ENCODE data around the gene FRMD4A. TPM values are rescaled to one million over a fixed set of nuclear protein-coding genes. Genes with fewer than 3 reads are reported as not detected.
"Not testable (repeated sequence)": the region's sequence is repeated elsewhere in the genome, so short reads cannot be mapped to it uniquely, and the experiment has no call there.

The FRMD4A gene
- polyA plus RNA-seq, 1 of the 3 experiments (the other 2 are of a cell fraction) = 37.7 TPM

DNA sequence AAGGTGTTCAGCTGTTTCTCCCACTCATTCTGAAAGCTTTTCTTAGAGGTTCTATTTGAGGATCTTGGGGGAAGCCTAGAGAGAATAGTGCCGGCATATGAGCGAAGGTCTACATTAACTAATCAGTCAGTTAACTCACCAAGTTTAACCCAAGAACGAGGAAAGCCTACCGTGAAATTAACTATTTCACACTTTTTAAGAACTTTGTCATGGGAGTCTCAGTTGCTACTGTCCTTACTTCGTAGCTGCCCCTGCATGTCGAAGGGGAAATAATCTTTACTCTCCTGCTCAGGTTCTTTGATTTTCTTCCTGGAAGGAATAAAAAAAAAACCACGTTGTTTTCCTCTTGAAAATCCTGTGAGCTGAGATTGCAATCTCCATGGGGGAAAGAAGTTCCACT, 115.1 kb downstream of the FRMD4A start:
- Histone ChIP-seq H3K4me2 (no peak overlapping the region), H3K27ac (ENCODE audit: low read depth in 2 of 2, low read length in 1 of 2) (no peak overlapping the region), H3K79me2 (ENCODE audit: insufficient read depth) (no peaks in the 10 kb centered on the region), H3K9ac (no peak overlapping the region), H4K20me1 (ENCODE audit: insufficient read depth) (no peaks in the 10 kb centered on the region), H2AFZ (ENCODE audit: low read depth) (no peak overlapping the region), H3K4me1 (ENCODE audit: control insufficient read depth in 1 of 2, insufficient read depth in 2 of 2, low read depth in 1 of 2, low read length in 1 of 2) (no peaks in the 10 kb centered on the region), H3K36me3 (replicated peaks in 1 of 2; ENCODE audit: control insufficient read depth in 1 of 2, insufficient read depth in 2 of 2, low read length in 1 of 2) (no peaks in the 10 kb centered on the region), H3K9me3 (no peaks in the 10 kb centered on the region), H3K4me3 (ENCODE audit: low read depth in 2 of 2, low read length in 1 of 2) (no peak overlapping the region), H3K27me3 (ENCODE audit: insufficient read depth) (no peaks in the 10 kb centered on the region; the same call in 1 of the 2 replicates), H3K9me2 (no peaks in the 10 kb centered on the region), H3F3A (replicated peaks; ENCODE audit: insufficient read depth) (no peaks in the 10 kb centered on the region)
- WGBS (ENCODE audit: low lambda C conversion rate) = 46% methylated on average over 7 of the region's 7 CpGs
- POLR2A ChIA-PET = no interaction called here
- no peak for DNase-seq
- CTCF ChIA-PET = interaction anchor here (1.4 kb wide), 1 partner anchor 15 kb away, joined by 3 read pairs; no protein-coding TSS in a partner anchor
- no peak for TF ChIP-seq MEF2A (IDR thresholded peaks at IDR 0.05; ENCODE audit: borderline replicate concordance, low read depth)
- no peak for TF ChIP-seq USF1 (IDR thresholded peaks at IDR 0.05; ENCODE audit: borderline replicate concordance, low read depth)
- TF ChIP-seq MAX (IDR thresholded peaks at IDR 0.05; ENCODE audit: low read depth) = no peak
- TF ChIP-seq RXRA (IDR thresholded peaks at IDR 0.05; ENCODE audit: borderline replicate concordance, low read depth) = no peak

DNA sequence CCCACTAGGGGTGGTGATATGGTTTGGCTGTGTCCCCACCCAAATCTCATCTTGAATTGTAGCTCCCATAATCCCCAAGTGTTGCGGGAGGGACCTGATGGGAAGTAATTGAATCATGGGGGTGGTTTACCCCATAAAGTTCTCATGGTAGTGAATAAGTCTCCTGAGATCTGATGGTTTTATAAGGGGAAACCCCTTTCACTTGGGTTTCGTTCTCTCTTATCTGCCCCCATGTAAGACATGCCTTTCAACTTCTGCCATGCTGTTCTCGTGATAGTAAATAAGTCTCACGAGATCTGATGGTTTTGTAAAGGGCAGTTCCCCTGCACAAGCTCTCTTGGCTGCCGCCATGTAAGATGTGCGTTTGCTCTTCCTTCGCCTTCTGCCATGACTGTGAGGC, 117.0 kb downstream of the FRMD4A start:
- H2AFZ ChIP-seq (ENCODE audit: low read depth); H3K4me3 ChIP-seq (ENCODE audit: low read depth in 2 of 2, low read length in 1 of 2); H3K4me1 ChIP-seq (ENCODE audit: control insufficient read depth in 1 of 2, insufficient read depth in 2 of 2, low read depth in 1 of 2, low read length in 1 of 2); H3K4me2 ChIP-seq; H3F3A ChIP-seq (replicated peaks; ENCODE audit: insufficient read depth); POLR2A ChIA-PET; H3K9me2 ChIP-seq; H3K9ac ChIP-seq; DNase-seq; H3K79me2 ChIP-seq (ENCODE audit: insufficient read depth); H3K27ac ChIP-seq (ENCODE audit: low read depth in 2 of 2, low read length in 1 of 2); H4K20me1 ChIP-seq (ENCODE audit: insufficient read depth); H3K27me3 ChIP-seq (ENCODE audit: insufficient read depth); H3K36me3 ChIP-seq (replicated peaks in 1 of 2; ENCODE audit: control insufficient read depth in 1 of 2, insufficient read depth in 2 of 2, low read length in 1 of 2); H3K9me3 ChIP-seq: not testable (repeated sequence)
- 57% methylated on average over 7 of the region's 7 CpGs for WGBS (ENCODE audit: low lambda C conversion rate)
- CTCF ChIA-PET = interaction anchor here (0.6 to 2.3 kb wide), 2 partner anchors 13 to 18 kb away, joined by 3 to 8 read pairs; no protein-coding TSS in a partner anchor

DNA sequence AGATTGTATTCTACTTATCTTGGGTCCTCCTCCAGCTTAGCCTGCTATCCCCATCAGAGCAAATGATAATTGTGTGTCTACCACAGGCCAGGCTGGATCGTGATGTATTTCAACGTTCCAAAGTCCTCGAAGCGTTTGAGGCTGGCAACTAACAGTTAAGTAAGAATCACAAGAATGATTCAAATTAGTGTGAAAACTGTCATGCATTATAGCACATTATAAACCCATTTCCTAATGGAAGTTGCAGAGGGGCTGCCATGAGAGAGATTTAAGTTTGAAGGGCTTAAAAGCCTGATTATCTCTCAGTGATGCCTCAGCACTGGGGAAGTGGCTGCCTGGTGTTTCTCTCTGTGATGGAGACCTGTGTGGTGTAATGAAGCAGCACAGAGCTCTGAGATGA, 119.1 kb downstream of the FRMD4A start:
- no peaks in the 10 kb centered on the region for H3K9me2 ChIP-seq
- H3K79me2 ChIP-seq (ENCODE audit: insufficient read depth) = no peaks in the 10 kb centered on the region
- DNase-seq = no peak
- ChIA-PET CTCF (interaction anchor here (1.9 to 2.3 kb wide), 2 partner anchors 15 to 16 kb away, joined by 7 to 8 read pairs; no protein-coding TSS in a partner anchor), POLR2A (no interaction called here)
- H3K4me1 ChIP-seq (ENCODE audit: control insufficient read depth in 1 of 2, insufficient read depth in 2 of 2, low read depth in 1 of 2, low read length in 1 of 2) = no peaks in the 10 kb centered on the region
- no peak overlapping the region for H3K9ac ChIP-seq
- no peaks in the 10 kb centered on the region; the same call in 1 of the 2 replicates for H3K27me3 ChIP-seq (ENCODE audit: insufficient read depth)
- no peak overlapping the region for H3K4me2 ChIP-seq
- H3K4me3 ChIP-seq (ENCODE audit: low read depth in 2 of 2, low read length in 1 of 2) = no peak overlapping the region
- H3K36me3 ChIP-seq (replicated peaks in 1 of 2; ENCODE audit: control insufficient read depth in 1 of 2, insufficient read depth in 2 of 2, low read length in 1 of 2) = no peaks in the 10 kb centered on the region
- no peaks in the 10 kb centered on the region for H3F3A ChIP-seq (replicated peaks; ENCODE audit: insufficient read depth)
- H3K9me3 ChIP-seq = no peaks in the 10 kb centered on the region
- no peak overlapping the region for H2AFZ ChIP-seq (ENCODE audit: low read depth)
- 33% methylated on average over 4 of the region's 4 CpGs for WGBS (ENCODE audit: low lambda C conversion rate)
- no peaks in the 10 kb centered on the region for H4K20me1 ChIP-seq (ENCODE audit: insufficient read depth)
- no peak overlapping the region for H3K27ac ChIP-seq (ENCODE audit: low read depth in 2 of 2, low read length in 1 of 2)
- TF ChIP-seq YY1 (IDR thresholded peaks at IDR 0.05; ENCODE audit: low read depth) (no peak), REST (IDR thresholded peaks at IDR 0.05; ENCODE audit: low read depth, low read length) (no peak), ELF1 (IDR thresholded peaks at IDR 0.05) (no peak), RXRA (IDR thresholded peaks at IDR 0.05; ENCODE audit: borderline replicate concordance, low read depth) (no peak), EZH2phosphoT487 (IDR thresholded peaks at IDR 0.05; ENCODE audit: borderline replicate concordance, low read depth) (no peak), NFIC (IDR thresholded peaks at IDR 0.05; ENCODE audit: borderline replicate concordance) (no peak), MAX (IDR thresholded peaks at IDR 0.05; ENCODE audit: low read depth) (no peak), JUND (IDR thresholded peaks at IDR 0.05) (no peak), MEF2A (IDR thresholded peaks at IDR 0.05; ENCODE audit: borderline replicate concordance, low read depth) (no peak), POLR2AphosphoS5 (IDR thresholded peaks at IDR 0.05; ENCODE audit: low read depth, low read length) (no peak), GATA2 (CRISPR knock-in tag; IDR thresholded peaks at IDR 0.05) (no peak)
- TF ChIP-seq, protein P1, sequence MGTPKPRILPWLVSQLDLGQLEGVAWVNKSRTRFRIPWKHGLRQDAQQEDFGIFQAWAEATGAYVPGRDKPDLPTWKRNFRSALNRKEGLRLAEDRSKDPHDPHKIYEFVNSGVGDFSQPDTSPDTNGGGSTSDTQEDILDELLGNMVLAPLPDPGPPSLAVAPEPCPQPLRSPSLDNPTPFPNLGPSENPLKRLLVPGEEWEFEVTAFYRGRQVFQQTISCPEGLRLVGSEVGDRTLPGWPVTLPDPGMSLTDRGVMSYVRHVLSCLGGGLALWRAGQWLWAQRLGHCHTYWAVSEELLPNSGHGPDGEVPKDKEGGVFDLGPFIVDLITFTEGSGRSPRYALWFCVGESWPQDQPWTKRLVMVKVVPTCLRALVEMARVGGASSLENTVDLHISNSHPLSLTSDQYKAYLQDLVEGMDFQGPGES (IDR thresholded peaks at IDR 0.05; ENCODE audit: low read depth, low read length) = no peak
